Lung (tissue), 12 donors: ENCODE data around the gene PRF1. TPM values are rescaled to one million over a fixed set of nuclear protein-coding genes. Genes with fewer than 3 reads are reported as not detected.

ENCODE experiments used
- ATAC-seq: fragments of 200-7000 bp; cut with Tn5 transposase; one replicate; pipeline ENCODE4 v1.9.1; 2020; ENCODE audit warnings: moderate number of reproducible peaks; ENCODE audit not compliant: insufficient read depth, low FRiP score
- DNase-seq, 3 donors: peaks; one replicate each; pipeline ENCODE4 v3.0.0-alpha.2; 2013 to 2017
- H3K27ac ChIP-seq, 2 donors: one replicate each; pipeline ENCODE4 v1.5.1; 2013; ENCODE audit warnings: mild to moderate bottlenecking in 2 of 2, moderate library complexity in 2 of 2, control low read depth in 1 of 2, inconsistent platforms in 1 of 2, low read depth in 1 of 2, low read length in 1 of 2
- H3K27me3 ChIP-seq, 3 donors: one replicate each; pipeline ENCODE4 v1.5.1; 2013; ENCODE audit warnings: low read length in 2 of 3; ENCODE audit not compliant: control insufficient read depth in 3 of 3, insufficient read depth in 3 of 3
- H3K36me3 ChIP-seq, 4 donors: one replicate each; pipeline ENCODE4 v1.5.1; 2013; ENCODE audit warnings: low read length in 4 of 4, mild to moderate bottlenecking in 1 of 4, moderate library complexity in 1 of 4; ENCODE audit not compliant: control insufficient read depth in 4 of 4, insufficient read depth in 4 of 4
- H3K4me1 ChIP-seq, 5 donors: one replicate each; pipeline ENCODE4 v1.5.1; 2013; ENCODE audit warnings: low read length in 5 of 5, mild to moderate bottlenecking in 2 of 5, moderate library complexity in 1 of 5; ENCODE audit not compliant: control insufficient read depth in 5 of 5, insufficient read depth in 5 of 5
- H3K4me3 ChIP-seq: one replicate; pipeline ENCODE4 v1.5.1; 2013; ENCODE audit warnings: mild to moderate bottlenecking, control low read depth, moderate library complexity
- H3K9ac ChIP-seq, 2 donors: one replicate each; pipeline ENCODE4 v1.5.1; 2013; ENCODE audit warnings: low read length in 2 of 2, control low read depth in 1 of 2; ENCODE audit not compliant: insufficient read depth in 1 of 2
- H3K9me3 ChIP-seq, 4 donors: one replicate each; pipeline ENCODE4 v1.5.1; 2013; ENCODE audit warnings: low read length in 3 of 4, mild to moderate bottlenecking in 1 of 4, moderate library complexity in 1 of 4; ENCODE audit not compliant: control insufficient read depth in 4 of 4, insufficient read depth in 3 of 4
- WGBS, 2 donors: extraction: QIAGEN DNeasy Blood & Tissue Kit; methylation state at CpG; one replicate each; pipeline ENCODE4 v1.1.7; 2013; 5-methylcytosine and 5-hydroxymethylcytosine counted together
- polyA plus RNA-seq, 2 donors: library from polyadenylated mRNA; stranded (reverse); fragments of 200-250 nt; gene quantifications; one replicate each; pipeline ENCODE4 v1.2.1, GENCODE V29; 2013
- total RNA-seq, 2 donors: library from RNA; depleted of rRNA in 1 of 2; stranded (reverse); fragments of >200 nt in 1 of 2; gene quantifications; one replicate each; pipeline ENCODE4 v1.2.1, GENCODE V29; 2014 to 2021
- TF ChIP-seq, protein P1 (sequence below): IDR thresholded peaks from 2 replicates; pipeline ENCODE4 v1.5.1; 2012; ENCODE audit warnings: mild to moderate bottlenecking; ENCODE audit errors: control extremely low read depth, extremely low read depth
- donor health status: control.
- donor health status: control.
- donor health status: Bipolar disorder and iron deficiency.
- donor health status: healthy.
- donor health status: DM: yes; HTN: yes; CAD: no.

The PRF1 gene
- total and polyA plus RNA-seq, 4 donors = 3.2 to 11.5 (median 7.3) TPM

DNA sequence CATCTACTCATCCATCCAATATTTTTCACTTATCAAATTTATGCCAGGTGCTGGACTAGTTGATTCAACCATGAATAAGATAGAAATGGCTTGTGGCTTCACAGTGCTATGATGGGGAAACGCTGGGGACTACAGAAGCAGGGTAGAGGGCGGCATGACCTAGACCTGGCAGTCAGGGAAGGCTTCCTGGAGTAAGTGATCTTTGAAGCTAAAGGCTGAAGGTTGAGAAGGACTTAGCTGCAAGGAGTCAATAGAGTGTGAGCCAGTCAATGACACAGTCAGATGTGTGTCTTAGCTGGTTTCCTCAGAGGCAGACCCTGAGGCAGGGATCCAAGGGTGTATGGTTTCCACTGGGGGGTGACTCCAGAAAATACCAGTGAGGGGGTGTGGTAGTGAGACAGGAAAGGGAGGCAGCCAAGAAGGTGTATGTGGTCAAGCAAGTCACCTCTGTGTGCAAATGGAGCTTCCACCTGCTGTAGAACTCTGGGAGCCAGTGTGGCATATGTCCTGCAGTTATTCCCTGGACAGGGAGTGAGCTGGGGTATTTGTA, 10.3 kb downstream of the PRF1 start:
- Histone ChIP-seq H3K27ac (no peak overlapping the region), H3K9me3 (no peaks in the 10 kb centered on the region), H3K27me3 (no peaks in the 10 kb centered on the region), H3K4me1 (peaks cover 0 to 47% (median 11%) of the 10 kb centered on the region in 5 donors), H3K9ac (no peak overlapping the region), H3K4me3 (no peak overlapping the region), H3K36me3 (no peaks in the 10 kb centered on the region)
- TF ChIP-seq, protein P1, sequence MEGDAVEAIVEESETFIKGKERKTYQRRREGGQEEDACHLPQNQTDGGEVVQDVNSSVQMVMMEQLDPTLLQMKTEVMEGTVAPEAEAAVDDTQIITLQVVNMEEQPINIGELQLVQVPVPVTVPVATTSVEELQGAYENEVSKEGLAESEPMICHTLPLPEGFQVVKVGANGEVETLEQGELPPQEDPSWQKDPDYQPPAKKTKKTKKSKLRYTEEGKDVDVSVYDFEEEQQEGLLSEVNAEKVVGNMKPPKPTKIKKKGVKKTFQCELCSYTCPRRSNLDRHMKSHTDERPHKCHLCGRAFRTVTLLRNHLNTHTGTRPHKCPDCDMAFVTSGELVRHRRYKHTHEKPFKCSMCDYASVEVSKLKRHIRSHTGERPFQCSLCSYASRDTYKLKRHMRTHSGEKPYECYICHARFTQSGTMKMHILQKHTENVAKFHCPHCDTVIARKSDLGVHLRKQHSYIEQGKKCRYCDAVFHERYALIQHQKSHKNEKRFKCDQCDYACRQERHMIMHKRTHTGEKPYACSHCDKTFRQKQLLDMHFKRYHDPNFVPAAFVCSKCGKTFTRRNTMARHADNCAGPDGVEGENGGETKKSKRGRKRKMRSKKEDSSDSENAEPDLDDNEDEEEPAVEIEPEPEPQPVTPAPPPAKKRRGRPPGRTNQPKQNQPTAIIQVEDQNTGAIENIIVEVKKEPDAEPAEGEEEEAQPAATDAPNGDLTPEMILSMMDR = no peak
- ATAC-seq (no peak), DNase-seq (no peak)
- WGBS, 2 donors = 94% methylated on average over 2 of the region's 2 CpGs

DNA sequence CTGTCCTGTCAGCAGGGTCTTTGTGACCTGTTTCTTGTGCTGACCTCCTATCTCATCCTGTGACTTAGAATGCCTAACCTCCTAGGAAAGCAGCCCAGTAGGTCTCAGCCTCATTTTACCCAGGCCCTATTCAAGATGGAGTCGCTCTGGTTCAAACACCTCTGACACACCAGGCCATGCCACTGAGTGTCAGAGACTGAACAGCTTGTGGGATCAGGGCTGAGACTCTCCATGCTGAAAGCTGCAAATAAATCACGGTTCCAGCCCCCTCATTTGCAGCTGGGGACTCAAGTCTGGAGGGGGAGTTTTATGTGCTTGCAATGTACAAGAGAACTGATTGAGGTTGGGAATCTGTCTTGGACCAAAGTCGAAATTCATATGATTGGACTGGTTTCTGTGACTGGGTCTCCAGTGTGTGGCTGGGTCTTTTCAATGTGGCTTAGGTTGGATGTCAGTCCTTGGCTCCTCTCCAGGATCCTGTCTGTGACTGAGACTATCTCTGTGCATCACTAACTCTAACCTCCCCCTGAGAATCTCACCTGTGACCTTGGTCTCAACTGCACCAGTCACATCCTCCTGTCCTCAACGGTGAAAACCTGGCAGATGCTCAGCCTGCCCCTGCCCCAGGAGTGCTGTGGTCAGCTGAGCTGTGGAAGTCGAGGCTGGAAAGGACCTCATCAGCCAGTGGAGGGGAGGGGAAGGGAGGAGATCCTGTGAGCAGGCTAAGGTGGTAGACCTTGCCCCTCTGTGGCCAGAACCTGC, 11.7 kb downstream of the PRF1 start:
- no peaks in the 10 kb centered on the region for H3K9me3 ChIP-seq
- peak overlapping the region in 1 of 2 donors; percentile 58 for H3K27ac ChIP-seq
- H3K4me3 ChIP-seq = no peak overlapping the region
- H3K36me3 ChIP-seq = no peaks in the 10 kb centered on the region
- DNase-seq (no peak), ATAC-seq (no peak)
- no peak overlapping the region for H3K9ac ChIP-seq
- TF ChIP-seq, protein P1 = no peak
- H3K27me3 ChIP-seq = no peaks in the 10 kb centered on the region
- H3K4me1 ChIP-seq = peaks cover 0 to 47% (median 14%) of the 10 kb centered on the region in 5 donors
- WGBS, 2 donors = 70 to 89% methylated on average over 5 of the region's 5 CpGs

DNA sequence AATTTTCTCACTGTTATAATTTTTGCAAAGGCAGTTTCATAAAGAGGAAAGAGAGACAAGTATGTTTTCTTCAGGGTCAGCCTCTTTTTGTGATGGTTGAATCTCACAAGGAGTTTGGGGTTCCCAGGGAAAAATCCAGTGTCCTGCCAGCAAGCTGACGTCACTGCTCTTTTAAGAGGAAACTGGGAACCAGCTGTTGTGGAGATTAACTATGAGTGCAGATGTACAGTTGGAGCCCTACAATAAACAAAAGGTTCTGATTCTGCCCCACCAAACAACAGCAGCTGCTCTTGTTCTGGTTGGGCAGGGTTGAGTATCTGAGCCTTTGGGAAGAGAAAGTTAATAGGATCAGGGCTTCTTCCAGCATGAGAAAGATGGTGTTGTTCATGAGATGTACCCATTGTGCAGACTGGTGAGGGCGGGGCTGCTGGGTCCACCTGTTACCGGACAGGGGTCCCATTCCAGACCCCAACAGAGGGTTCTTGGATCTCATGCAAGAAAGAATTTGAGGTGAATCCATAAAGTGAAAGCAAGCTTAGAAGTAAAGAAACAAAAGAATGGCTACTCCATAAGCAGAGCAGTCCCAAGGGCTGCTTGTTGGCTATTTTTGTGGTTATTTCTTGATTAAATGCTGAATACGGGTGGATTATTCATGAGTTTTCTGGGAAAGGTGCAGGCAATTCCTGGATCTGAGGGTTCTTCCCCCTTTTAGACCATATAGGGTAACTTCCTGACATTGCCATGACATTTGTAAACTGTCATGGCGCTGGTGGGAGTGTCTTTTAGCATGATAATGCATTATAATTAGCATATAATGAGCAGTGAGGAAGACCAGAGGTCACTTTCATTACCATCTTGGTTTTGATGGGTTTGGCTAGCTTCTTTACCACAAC, 12.5 kb downstream of the PRF1 start:
- WGBS, 2 donors = 76 to 82% methylated on average over 5 of the region's 5 CpGs
- Histone ChIP-seq H3K9ac (peak overlapping the region in 1 of 2 donors; percentile 4), H3K9me3 (no peaks in the 10 kb centered on the region), H3K4me3 (no peak overlapping the region), H3K27me3 (no peaks in the 10 kb centered on the region), H3K4me1 (peaks cover 0 to 54% (median 21%) of the 10 kb centered on the region in 5 donors), H3K36me3 (no peaks in the 10 kb centered on the region), H3K27ac (peak overlapping the region in 1 of 2 donors; percentile 58)
- ATAC-seq (no peak), DNase-seq (peak; percentile 90 to 98 (median 98))
- TF ChIP-seq, protein P1 = no peak
